NCI-H460 (cell line): ENCODE data around the gene KLHDC4. TPM values are rescaled to one million over a fixed set of nuclear protein-coding genes. Genes with fewer than 3 reads are reported as not detected.
"Not testable (repeated sequence)": the region's sequence is repeated elsewhere in the genome, so short reads cannot be mapped to it uniquely, and the experiment has no call there.

Experiments
- DNase-seq: peaks from one replicate; pipeline ENCODE4 v3.0.0-alpha.2; 2016; ENCODE audit warnings: low read depth; ENCODE audit errors: extremely low read depth
- total RNA-seq: library from RNA; depleted of rRNA; stranded (reverse); fragments of >200 nt; shearing (Covaris generic); gene quantifications from 2 replicates; pipeline ENCODE4 v1.2.3, GENCODE V29; 2014

The KLHDC4 gene
- total RNA-seq, 1 experiment from 2014 or later, result 15.1 TPM

- no peak for DNase-seq
These were observed 23.9 kb upstream of the KLHDC4 start for GRCh38 chr16:87789437-87790291.

GRCh38 chr16:87788730-87789436 lies 23.1 kb upstream of the KLHDC4 start:
- not testable (repeated sequence) for DNase-seq

GRCh38 chr16:87787451-87788091 lies 21.8 kb upstream of the KLHDC4 start:
- not testable (repeated sequence) for DNase-seq

GRCh38 chr16:87784812-87785211 lies 19.0 kb upstream of the KLHDC4 start:
- no peak for DNase-seq

GRCh38 chr16:87782033-87782432 lies 16.2 kb upstream of the KLHDC4 start:
- DNase-seq, result no peak

GRCh38 chr16:87780385-87780989 lies 14.7 kb upstream of the KLHDC4 start:
- DNase-seq, result no peak

GRCh38 chr16:87778830-87779579 lies 13.2 kb upstream of the KLHDC4 start:
- peak; percentile 88 for DNase-seq

- no peak for DNase-seq
These were observed 12.7 kb upstream of the KLHDC4 start for GRCh38 chr16:87778476-87778829.

GRCh38 chr16:87773836-87774235 lies 8.1 kb upstream of the KLHDC4 start:
- DNase-seq, result not testable (repeated sequence)

- DNase-seq, result not testable (repeated sequence)
These were observed 1.7 kb upstream of the KLHDC4 start for GRCh38 chr16:87767456-87767855.

- DNase-seq, result no peak
These were observed 655 bp upstream of the KLHDC4 start for GRCh38 chr16:87766485-87766797.

- DNase-seq, result no peak
These were observed 362 bp downstream of the KLHDC4 start for GRCh38 chr16:87765473-87765775.

GRCh38 chr16:87764600-87765472 lies 950 bp downstream of the KLHDC4 start:
- DNase-seq, result no peak

GRCh38 chr16:87762620-87763019 lies 3.2 kb downstream of the KLHDC4 start:
- DNase-seq, result no peak

GRCh38 chr16:87762071-87762571 lies 3.7 kb downstream of the KLHDC4 start:
- no peak for DNase-seq

- no peak for DNase-seq
These were observed 4.7 kb downstream of the KLHDC4 start for GRCh38 chr16:87761060-87761459.

- no peak for DNase-seq
These were observed 7.9 kb downstream of the KLHDC4 start for GRCh38 chr16:87757841-87758426.

- no peak for DNase-seq
These were observed 11.3 kb downstream of the KLHDC4 start for GRCh38 chr16:87754535-87754934.
